OCI-LY7 (cell line): ENCODE measurements around the gene GFER. TPM values are rescaled to one million over a fixed set of nuclear protein-coding genes. Genes with fewer than 3 reads are reported as not detected.

Source experiments
- BruUV-seq: library from RNA; stranded (reverse); fragments of 400-500 nt; replicated peaks from 2 replicates; lab custom pipeline; 2021; lab: Mats Ljungman, UMichigan
- CTCF ChIA-PET: fragments of 300-600 bp; sonication (Branson Sonifier 250); formaldehyde crosslinking; loops from one replicate; lab custom pipeline; 2022; ENCODE audit warnings: antibody characterized with exemption; ENCODE audit not compliant: unreplicated experiment; lab: Charles Lee
- POLR2A ChIA-PET: fragments of 300-600 bp; sonication (Branson Sonifier 250); formaldehyde crosslinking; loops from one replicate; lab custom pipeline; 2022; ENCODE audit warnings: antibody characterized with exemption; lab: Charles Lee
- DNase-seq: peaks from one replicate; pipeline ENCODE4 v3.0.0-alpha.2; 2015; ENCODE audit warnings: low spot score
- H2AFZ ChIP-seq: fragments of 200-600 bp; sonication (generic), shearing (Covaris generic); 2 replicates; pipeline ENCODE4 v1.6.1; 2014; ENCODE audit warnings: mild to moderate bottlenecking, antibody characterized with exemption, low read length, moderate library complexity
- H3K27ac ChIP-seq: fragments of 200-600 bp; sonication (generic); 2 replicates; pipeline ENCODE4 v1.5.1; 2014; ENCODE audit warnings: mixed run types, low read depth, mild to moderate bottlenecking, moderate library complexity, low read length, inconsistent platforms; ENCODE audit not compliant: poor library complexity, severe bottlenecking
- H3K36me3 ChIP-seq: fragments of 200-600 bp; sonication (generic); 2 replicates; pipeline ENCODE4 v1.6.1; 2014; ENCODE audit warnings: mild to moderate bottlenecking, antibody characterized with exemption, low read length, moderate library complexity, mixed read lengths; ENCODE audit not compliant: insufficient read depth
- H3K4me1 ChIP-seq: fragments of 200-600 bp; sonication (generic); 2 replicates; pipeline ENCODE4 v1.5.1; 2014; ENCODE audit warnings: mild to moderate bottlenecking, low read length; ENCODE audit not compliant: insufficient read depth, poor library complexity, severe bottlenecking
- H3K4me2 ChIP-seq: fragments of 200-600 bp; sonication (generic); 2 replicates; pipeline ENCODE4 v1.6.1; 2014; ENCODE audit warnings: mild to moderate bottlenecking, low read length
- H3K4me3 ChIP-seq: fragments of 200-600 bp; sonication (generic); 2 replicates; pipeline ENCODE4 v1.5.1; 2014; ENCODE audit warnings: mild to moderate bottlenecking, low read depth, low read length; ENCODE audit not compliant: poor library complexity, severe bottlenecking
- H3K79me2 ChIP-seq: fragments of 200-600 bp; sonication (generic); 2 replicates; pipeline ENCODE4 v1.6.1; 2016; ENCODE audit warnings: low read depth, mild to moderate bottlenecking, low read length, moderate library complexity, mixed read lengths; ENCODE audit not compliant: insufficient read depth
- H3K9me2 ChIP-seq: fragments of 200-600 bp; sonication (generic); 2 replicates; pipeline ENCODE4 v1.6.1; 2016; ENCODE audit warnings: mild to moderate bottlenecking, low read length, mixed read lengths; ENCODE audit not compliant: insufficient read depth
- H3K9me3 ChIP-seq: fragments of 200-600 bp; sonication (generic); 2 replicates; pipeline ENCODE4 v1.6.1; 2014; ENCODE audit warnings: mild to moderate bottlenecking, mixed run types, low read length, mixed read lengths
- H4K20me1 ChIP-seq: fragments of 200-600 bp; sonication (generic); 2 replicates; pipeline ENCODE4 v1.6.1; 2014; ENCODE audit warnings: mild to moderate bottlenecking, antibody characterized with exemption, low read length, moderate library complexity, mixed read lengths; ENCODE audit not compliant: insufficient read depth
- EZH2phosphoT487 ChIP-seq: fragments of 200-600 bp; sonication (generic); IDR thresholded peaks from 2 replicates; pipeline ENCODE4 v1.6.1; 2018; ENCODE audit warnings: low read depth, borderline replicate concordance, mild to moderate bottlenecking, mixed run types, antibody characterized with exemption, low read length, moderate library complexity, mixed read lengths
- intact Hi-C: fragments of 100-400 bp; cut with micrococcal nuclease; formaldehyde crosslinking; loops from one replicate; pipeline ENCODE4 v1.10.0; 2022; ENCODE audit not compliant: unreplicated experiment
- total RNA-seq, 2 experiments: library from RNA; depleted of rRNA in 1 of 2; stranded (reverse); fragments of >200 nt in 1 of 2; shearing (Covaris generic) in 1 of 2; gene quantifications; 2 replicates each; pipeline ENCODE4 v1.2.3, GENCODE V29; 2014 to 2022
- TF ChIP-seq, protein P1 (sequence below): fragments of 200-600 bp; sonication (generic); conservative IDR thresholded peaks from 2 replicates; pipeline ENCODE4 v1.5.1; 2014; ENCODE audit warnings: mild to moderate bottlenecking, antibody characterized with exemption, low read length, moderate library complexity, mixed read lengths

The GFER gene
- total RNA-seq, 2 experiments from 2014 or later, result 32.3 to 40.2 TPM

DNA sequence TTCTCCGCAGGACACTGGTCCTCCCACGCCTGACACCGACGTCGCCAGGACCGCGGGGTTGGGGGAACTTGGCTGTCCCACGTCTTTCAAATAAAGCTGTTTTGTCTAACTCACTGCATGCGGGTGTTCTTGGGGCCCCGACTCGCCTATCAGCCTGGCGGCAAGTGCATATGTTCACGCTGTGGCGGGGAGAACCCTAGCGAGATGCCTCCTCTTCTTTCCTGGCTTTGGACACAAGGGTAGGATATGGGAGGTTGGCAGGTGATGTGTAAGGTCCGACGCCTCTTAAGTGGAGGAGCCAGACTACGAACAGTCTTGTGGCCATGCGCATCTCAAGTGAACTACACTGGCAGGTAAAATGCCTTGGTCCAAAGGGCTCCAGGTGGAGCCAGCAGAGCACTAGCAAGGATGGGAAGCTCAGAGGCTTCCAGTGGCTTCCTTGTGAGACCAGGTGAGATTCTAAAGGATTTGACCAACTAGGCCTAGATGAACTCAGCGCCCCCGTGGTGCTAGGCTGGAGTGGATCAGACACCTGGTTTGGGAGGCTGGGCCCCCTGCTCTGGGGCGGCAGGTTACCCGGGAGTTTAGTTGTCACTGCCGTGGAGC is 18.5 kb upstream of the GFER start:
- ChIA-PET POLR2A (interaction anchor here (0.9 to 1.6 kb wide), 3 partner anchors 23 to 183 kb away, joined by 5 to 11 read pairs (median 6); partner anchors contain the start of genes NUBP2, SPSB3 and SYNGR3), CTCF (interaction anchor here (0.6 kb wide), 1 partner anchor 57 kb away, joined by 3 read pairs; no protein-coding TSS in a partner anchor)
- peak overlapping the region; percentile 80 for H3K27ac ChIP-seq
- peaks cover 62% of the 10 kb centered on the region for H3K36me3 ChIP-seq
- TF ChIP-seq EZH2phosphoT487, result no peak
- TF ChIP-seq, protein P1, sequence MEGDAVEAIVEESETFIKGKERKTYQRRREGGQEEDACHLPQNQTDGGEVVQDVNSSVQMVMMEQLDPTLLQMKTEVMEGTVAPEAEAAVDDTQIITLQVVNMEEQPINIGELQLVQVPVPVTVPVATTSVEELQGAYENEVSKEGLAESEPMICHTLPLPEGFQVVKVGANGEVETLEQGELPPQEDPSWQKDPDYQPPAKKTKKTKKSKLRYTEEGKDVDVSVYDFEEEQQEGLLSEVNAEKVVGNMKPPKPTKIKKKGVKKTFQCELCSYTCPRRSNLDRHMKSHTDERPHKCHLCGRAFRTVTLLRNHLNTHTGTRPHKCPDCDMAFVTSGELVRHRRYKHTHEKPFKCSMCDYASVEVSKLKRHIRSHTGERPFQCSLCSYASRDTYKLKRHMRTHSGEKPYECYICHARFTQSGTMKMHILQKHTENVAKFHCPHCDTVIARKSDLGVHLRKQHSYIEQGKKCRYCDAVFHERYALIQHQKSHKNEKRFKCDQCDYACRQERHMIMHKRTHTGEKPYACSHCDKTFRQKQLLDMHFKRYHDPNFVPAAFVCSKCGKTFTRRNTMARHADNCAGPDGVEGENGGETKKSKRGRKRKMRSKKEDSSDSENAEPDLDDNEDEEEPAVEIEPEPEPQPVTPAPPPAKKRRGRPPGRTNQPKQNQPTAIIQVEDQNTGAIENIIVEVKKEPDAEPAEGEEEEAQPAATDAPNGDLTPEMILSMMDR, result no peak
- intact Hi-C loops, result loop anchor here (2.0 kb wide), 1 partner anchor 27 kb away; no protein-coding TSS in a partner anchor
- peak overlapping the region; percentile 72 for H3K4me2 ChIP-seq
- H3K79me2 ChIP-seq, result peaks cover 49% of the 10 kb centered on the region
- TSS peak; percentile 84 for BruUV-seq
- DNase-seq, result peak; percentile 33
- no peaks in the 10 kb centered on the region for H3K9me3 ChIP-seq
- peaks cover 29% of the 10 kb centered on the region for H3K4me1 ChIP-seq
- H3K9me2 ChIP-seq, result no peaks in the 10 kb centered on the region
- peaks cover 14% of the 10 kb centered on the region for H4K20me1 ChIP-seq
- peak overlapping the region; percentile 6; the same call in 1 of the 2 replicates for H2AFZ ChIP-seq
- H3K4me3 ChIP-seq, result peak overlapping the region; percentile 82

DNA sequence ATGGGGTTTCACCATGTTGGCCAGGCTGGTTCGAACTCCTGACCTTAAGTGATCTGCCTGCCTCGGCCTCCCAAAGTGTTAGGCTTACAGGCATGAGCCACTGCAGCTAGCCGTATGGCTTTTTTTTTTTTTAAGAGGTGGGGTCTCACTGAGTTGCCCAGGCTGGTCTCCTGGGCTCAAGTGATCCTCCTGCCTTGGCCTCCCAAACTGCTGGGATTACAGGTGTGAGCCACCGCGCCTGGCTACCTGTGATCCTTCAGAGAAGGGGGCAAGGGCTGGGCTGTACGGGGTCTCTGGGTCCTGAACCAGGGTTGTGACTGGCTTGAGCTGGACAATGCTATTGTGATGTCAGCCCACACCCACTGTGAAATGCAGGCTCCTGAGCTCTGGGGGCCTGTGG is 17.5 kb upstream of the GFER start, which contains the start of gene RNF151:
Gene RNF151, plus strand, starts transcription at position 397 of the 400 bp plus-strand sequence. CDS start 26 bp downstream, outside the sequence.
- Histone ChIP-seq H3K27ac (peak within 1 kb of the TSS; percentile 80), H4K20me1 (peaks cover 14% of the 10 kb centered on the region), H3K9me3 (no peaks in the 10 kb centered on the region), H3K4me3 (peak within 1 kb of the TSS; percentile 82), H3K4me2 (peak within 1 kb of the TSS; percentile 72), H3K4me1 (peaks cover 24% of the 10 kb centered on the region), H3K9me2 (no peaks in the 10 kb centered on the region), H2AFZ (no peak within 1 kb of the TSS), H3K36me3 (peaks cover 53% of the 10 kb centered on the region), H3K79me2 (peaks cover 54% of the 10 kb centered on the region)
- CTCF ChIA-PET, result no interaction called here
- no peak for DNase-seq
- POLR2A ChIA-PET, result no interaction called here
- intact Hi-C loops, result no loop called here
- BruUV-seq, result no TSS peak
- TF ChIP-seq, protein P1, result no peak
- TF ChIP-seq EZH2phosphoT487, result no peak
